HG03064 (cell line): ENCODE data around the gene PPP1R37.

Source experiments
- ATAC-seq: cut with Tn5 transposase; IDR thresholded peaks from one replicate; pipeline ENCODE4 v1.9.1; 2021; ENCODE audit warnings: low read depth; ENCODE audit not compliant: unreplicated experiment

The PPP1R37 gene

DNA sequence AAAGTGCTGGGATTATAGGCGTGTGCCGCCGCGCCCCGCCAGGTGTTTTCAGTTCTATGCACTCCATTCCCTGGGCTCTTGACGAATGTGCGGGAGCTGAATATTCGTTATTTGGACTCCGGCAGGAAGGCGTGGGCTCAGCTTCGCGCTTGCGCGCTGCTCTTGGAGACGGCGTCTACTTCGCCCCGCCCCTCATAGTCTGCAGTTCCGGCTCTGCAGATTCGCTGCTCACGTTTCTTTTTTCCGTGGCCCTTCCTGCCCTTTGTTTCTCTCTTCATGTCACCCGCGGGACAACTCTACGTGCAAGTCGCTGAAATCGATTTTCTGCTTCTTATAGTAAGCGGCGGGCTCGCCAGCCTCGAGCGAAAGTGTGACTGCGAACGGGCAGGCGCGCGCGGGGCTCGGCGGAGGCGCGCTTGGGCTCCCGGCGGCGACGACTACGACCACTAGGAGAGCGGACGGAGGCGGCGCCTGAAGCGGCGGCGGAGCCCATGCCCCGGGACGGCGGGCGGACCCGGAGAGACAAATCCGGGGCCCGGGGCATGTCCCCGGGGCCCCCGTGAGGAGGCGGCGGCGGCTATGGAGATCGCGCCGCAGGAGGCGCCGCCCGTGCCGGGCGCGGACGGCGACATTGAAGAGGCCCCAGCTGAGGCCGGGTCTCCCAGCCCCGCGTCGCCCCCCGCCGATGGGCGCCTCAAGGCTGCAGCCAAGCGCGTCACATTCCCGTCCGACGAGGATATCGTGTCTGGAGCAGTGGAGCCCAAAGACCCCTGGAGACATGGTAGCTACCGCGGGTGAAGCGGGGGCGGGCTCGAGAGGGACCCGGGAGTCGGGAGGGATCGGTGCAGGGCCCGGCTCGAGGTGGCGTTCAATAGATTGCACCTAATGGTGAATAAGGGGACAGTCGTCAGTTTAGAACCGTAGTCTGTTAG is at the start of gene PPP1R37:
Gene PPP1R37 (plus strand): TSS at position 433 of the 932 bp plus-strand sequence. CDS start 147 bp downstream, at position 580.
- peak; percentile 50 for ATAC-seq

- no peak for ATAC-seq
Observed at GRCh38 chr19:45045671-45046353, 47.2 kb upstream of the PPP1R37 start.

- ATAC-seq, result no peak
Observed at GRCh38 chr19:45046355-45046754, 46.6 kb upstream of the PPP1R37 start.

- ATAC-seq, result peak; percentile 60
Observed at GRCh38 chr19:45047188-45047797, 45.7 kb upstream of the PPP1R37 start.

DNA sequence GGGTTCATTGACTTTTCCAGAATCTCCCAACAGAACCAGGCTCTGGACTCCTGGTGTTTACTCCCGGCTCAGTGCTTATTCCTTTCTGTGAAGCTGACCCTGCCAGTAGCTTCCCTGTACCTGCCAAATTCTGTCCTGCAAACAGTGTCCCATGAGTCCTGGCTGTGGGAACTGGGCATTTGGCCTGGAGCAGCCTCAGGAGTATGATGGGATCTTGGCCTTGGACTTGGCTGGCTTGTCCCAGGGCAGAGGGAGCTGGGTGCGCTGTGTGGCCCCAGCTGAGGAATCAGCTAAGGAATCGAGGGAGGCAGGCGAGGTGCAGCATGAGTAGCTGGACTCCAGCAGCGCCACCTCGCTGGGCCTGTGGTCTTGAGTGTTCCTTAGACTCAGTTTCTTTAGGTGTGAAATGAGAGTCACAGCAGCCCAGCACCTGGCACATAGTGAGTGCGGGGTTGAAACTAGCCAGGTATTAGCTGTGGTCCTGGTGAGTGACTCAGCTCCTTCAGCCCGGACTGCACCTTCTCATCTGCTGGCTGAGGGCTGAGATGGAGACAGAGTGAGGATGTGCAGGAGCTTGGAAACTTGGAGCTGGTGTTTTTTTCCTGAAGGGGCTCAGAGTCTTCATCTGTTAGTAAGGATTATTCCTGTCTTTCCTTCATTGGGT is 43.8 kb upstream of the PPP1R37 start:
- ATAC-seq, result no peak

DNA sequence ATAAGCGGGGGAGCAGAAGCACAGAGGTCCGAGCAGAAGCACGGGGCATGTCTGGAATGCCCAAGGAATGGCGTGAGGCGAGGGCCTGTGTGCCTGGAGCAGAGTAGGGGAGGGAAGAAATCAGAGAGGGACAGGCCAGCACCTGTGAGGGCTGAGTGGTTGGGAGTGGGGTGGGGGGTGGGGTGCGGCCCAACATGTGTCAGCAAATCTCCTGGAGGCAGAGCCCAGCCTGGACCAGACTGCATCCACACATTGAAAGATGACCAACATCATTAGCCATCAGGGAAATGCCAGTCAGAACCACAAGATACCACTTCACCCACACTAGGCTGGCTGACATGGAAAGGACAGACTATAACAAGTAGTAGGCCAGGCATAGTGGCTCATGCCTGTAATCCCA is 42.9 kb upstream of the PPP1R37 start:
- no peak for ATAC-seq

DNA sequence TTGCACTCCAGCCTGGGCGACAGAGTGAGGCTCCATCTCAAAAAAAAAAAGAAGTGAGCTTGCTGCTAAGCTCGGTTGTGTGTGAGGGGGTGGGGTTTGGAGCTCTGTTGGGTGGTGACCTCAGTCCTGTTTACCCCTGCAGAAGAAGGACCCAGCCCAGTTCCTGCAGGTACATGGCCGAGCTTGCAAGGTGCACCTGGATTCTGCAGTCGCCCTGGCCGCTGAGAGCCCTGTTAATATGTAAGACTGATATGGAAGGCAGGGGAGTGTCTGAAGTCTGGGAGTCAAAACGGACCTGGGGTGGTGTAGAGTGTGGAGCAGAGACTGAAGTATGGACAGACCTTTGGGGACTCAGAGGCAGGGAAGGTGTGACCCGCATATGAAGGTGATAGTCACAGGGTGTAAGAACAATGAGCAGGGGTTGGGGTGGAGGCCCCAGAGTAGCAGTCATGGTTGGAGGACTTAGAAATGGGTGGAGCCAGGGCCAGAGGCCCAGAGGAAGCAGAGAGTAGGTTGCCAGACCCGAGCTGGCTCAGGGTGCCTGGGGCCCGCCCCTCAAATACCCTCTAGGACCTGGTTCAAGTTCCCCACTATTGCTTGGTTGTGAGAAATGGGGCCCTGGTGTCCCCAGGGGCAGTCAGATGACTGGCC is 40.9 kb upstream of the PPP1R37 start:
- no peak for ATAC-seq

DNA sequence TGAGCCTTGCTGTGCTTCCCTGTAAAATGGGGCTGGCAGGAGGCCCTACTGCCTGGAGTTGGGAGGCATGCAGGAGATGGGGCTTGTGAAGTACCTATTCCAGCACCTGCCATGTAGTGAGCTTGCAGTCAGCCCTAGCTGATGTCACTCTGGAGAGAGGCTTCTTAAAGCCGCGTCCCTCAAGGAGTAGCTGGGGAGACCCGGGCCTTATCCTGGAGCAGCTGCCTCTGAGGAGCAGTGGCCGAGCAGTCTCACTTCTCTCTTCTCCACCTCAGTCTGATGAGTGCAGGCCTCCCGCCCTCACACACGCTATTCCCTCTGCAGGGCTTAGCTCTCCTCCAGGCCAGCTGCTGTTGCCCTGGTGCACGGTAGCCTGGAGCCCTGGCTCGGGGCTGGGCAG is 36.1 kb upstream of the PPP1R37 start:
- no peak for ATAC-seq

- no peak for ATAC-seq
Observed at GRCh38 chr19:45057444-45057843, 35.5 kb upstream of the PPP1R37 start.

- ATAC-seq, result no peak
Observed at GRCh38 chr19:45058622-45059159, 34.3 kb upstream of the PPP1R37 start.

GRCh38 chr19:45059258-45059965 is 33.6 kb upstream of the PPP1R37 start:
- no peak for ATAC-seq

DNA sequence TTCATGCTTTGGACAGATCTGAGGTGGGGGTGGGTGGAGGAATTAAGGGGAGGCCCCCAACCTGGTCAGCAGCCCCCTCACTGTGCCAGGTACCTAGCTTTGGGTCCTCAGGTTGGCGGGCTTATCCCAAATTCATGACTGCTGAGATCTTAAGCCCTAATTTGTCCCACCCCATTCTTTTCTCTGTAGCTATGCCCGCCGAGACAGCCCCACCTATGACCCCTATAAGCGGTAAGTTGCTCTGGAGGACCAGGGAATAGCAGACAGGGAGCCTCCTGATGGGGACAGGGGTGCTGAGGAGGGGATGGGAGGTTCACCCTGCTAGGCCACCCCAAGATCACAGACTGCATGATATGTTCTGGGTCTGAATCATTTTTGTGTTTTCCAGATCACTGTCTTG is 31.0 kb upstream of the PPP1R37 start:
- ATAC-seq, result no peak

DNA sequence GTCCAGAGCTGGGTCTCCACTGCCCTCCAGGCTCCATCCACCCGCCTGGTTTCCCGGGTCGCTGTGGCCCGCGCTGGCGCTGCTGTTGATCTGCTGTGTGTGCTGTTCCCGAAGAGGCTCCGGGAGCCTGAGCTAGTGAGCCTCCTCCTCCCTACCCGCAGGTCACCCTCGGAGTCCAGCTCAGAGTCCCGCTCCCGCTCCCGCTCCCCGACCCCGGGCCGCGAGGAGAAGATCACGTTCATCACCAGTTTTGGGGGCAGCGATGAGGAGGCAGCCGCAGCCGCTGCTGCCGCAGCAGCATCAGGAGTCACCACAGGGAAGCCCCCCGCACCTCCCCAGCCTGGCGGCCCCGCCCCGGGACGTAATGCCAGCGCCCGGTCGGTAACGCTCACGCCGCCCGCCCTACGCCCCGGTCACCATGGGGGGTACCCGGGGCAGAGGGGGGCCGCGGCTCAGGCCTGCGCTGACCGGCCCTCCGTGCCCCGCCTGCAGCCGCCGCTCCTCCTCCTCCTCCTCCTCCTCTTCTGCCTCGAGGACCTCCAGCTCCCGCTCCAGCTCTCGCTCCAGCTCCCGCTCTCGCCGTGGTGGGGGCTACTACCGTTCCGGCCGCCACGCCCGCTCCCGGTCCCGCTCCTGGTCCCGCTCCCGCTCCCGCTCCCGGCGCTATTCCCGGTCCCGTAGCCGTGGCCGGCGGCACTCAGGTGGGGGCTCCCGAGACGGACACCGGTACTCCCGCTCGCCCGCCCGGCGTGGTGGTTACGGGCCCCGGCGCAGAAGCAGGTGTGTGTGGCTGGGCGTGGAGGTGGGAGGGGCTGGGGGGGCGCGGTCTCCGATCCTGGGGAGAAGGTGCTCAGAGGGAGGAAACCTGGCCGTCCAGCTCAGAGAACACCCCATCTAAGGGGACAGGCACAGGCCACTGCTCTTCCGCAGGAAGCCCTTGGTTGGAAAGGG is 28.9 kb upstream of the PPP1R37 start:
- ATAC-seq, result no peak

- no peak for ATAC-seq
Observed at GRCh38 chr19:45066921-45067661, 25.9 kb upstream of the PPP1R37 start.

DNA sequence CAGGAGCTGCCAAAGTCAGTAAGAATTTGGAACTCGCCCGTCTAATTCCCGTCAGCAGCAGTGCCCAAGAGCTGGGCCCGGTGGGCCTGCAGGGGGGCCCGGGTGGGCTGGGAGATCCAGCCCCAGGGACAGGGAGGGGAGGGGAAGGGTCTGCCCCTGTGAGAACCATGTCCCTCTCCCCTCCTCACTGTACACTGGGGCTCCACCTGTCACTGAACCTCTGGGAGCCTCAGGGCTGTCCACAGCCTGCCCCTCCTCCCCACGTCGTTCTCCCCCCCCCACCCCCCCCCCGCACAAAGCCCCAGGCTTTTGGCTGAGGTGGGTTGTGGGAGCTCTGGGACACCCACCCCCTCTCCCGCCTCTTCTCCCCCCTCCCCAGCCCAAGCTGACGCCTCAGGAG is 24.9 kb upstream of the PPP1R37 start:
- no peak for ATAC-seq

- ATAC-seq, result no peak
Observed at GRCh38 chr19:45069056-45069455, 23.9 kb upstream of the PPP1R37 start.

DNA sequence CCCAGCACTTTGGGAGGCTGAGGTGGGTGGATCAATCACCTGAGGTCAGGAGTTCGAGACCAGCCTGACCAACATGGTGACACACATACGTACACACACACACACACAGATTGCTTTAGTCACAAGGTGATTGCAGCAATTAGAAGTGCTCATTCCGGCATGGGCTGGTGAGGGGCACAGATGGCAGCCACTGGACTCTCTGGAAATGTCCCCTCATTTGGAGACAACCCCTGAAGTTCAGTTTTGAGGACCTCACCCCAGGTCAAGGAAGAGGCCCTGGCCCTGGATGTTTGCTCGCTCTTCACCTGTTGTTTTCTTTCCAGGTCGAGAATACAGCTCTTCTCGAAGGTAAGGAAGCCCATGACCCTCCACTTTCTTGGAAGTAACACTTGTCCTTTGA is 22.8 kb upstream of the PPP1R37 start:
- ATAC-seq, result no peak
